Smooth muscle cell of the brain vasculature (primary cell): Measurements from ENCODE around the gene FIG4.
A peak's percentile ranks its signal among the peaks of the same experiment; 100 is the strongest.
"Not testable (repeated sequence)": the region's sequence is repeated elsewhere in the genome, so short reads cannot be mapped to it uniquely, and the experiment has no call there.

Experiments used
- DNase-seq: peaks from one replicate; pipeline ENCODE4 v3.0.0-alpha.2; 2012; ENCODE audit warnings: low read depth, low spot score

Gene FIG4

DNA sequence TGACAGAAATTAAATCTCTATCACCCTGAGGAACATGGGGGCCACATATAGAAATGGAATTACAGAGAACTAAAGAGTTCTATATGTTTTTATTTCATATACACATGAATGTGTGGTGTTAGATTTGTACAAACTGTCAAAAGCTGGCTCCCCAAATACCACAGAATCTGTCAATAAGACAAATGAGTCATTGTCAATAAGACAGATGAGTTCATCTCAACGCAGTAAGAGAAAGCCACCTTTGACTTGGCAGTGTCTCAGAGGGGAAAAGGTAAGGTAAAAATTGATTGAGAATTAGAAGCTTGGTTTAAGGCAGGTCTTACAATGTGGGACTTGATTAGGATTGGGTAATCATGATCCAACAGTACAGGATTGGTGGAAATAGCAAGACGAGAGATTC is 162.9 kb downstream of the FIG4 start:
- DNase-seq, result no peak

DNA sequence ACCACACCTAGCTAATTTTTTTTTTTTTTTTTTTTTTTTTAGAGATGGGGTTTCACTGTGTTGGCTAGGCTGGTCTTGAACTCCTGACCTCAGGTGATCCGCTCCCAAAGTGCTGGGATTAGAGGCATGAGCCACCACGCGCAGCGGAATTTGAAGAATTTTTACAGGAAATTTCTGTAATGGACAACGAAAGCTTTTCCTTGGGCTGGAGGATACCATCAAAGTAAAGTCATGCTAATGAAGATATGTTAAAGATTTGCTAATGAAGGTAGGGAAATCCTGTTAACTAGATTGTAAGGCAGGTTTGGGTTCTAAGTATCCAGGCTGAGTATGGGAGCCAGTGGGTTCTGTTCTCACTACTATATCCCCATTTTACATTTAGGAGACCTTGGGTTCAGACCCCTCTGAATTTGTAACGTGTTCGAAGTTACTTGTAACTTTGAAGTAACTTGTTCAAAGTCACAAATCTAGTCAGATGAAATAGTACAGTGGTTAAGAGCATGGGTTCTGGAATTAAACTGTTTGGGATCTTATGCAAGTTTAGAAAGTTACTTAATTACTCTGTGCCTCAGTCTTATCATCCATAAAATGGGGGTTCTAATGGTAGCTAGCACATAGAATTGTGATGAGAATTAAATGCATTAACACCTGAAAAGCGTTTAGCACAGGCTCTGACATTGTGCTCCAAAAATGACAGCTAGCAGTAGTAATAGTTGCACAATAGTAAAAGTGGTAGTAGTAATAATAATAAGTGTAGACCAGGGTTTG is 163.6 kb downstream of the FIG4 start:
- no peak for DNase-seq

DNA sequence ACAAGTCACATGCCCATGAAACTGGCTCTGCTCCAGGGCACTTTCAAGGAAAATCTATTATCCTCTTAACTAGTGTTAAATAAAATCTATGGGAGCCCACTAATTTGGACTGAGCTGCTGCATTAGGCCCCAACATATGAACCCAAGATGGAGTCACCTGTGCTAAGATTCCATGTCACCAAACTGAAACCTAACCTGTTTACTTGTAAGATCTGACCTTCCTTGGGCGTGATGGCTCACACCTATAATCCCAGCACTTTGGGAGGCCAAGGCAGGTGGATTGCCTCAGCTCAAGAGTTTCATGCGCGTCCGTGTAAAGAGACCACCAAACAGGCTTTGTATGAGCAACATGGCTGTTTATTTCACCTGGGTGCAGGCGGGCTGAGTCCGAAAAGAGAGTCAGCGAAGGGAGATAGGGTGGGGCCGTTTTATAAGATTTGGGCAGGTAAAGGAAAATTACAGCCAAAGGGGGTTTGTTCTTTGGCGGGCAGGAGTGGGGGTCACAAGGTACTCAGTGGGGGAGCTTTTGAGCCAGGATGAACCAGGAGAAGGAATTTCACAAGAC is 164.5 kb downstream of the FIG4 start:
- DNase-seq, result not testable (repeated sequence)

DNA sequence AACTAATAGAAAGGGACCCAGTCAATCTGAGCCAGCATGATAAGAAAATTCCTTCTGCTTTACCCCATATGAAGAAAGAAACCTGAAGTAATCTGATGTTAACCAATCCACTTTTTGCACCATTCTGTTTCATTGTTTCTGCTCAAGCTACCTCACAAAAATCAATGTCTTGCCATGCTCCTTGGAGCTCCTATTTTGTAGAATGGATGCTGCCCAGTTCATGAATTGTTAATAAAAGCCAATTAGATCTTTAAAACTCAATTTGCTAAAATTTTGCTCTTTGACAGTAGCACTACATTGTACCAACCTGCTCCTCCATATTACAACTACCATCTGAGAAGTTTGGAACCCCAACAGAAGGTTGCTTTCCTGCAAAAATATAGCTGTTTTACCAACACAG is 170.8 kb downstream of the FIG4 start:
- DNase-seq, result no peak

DNA sequence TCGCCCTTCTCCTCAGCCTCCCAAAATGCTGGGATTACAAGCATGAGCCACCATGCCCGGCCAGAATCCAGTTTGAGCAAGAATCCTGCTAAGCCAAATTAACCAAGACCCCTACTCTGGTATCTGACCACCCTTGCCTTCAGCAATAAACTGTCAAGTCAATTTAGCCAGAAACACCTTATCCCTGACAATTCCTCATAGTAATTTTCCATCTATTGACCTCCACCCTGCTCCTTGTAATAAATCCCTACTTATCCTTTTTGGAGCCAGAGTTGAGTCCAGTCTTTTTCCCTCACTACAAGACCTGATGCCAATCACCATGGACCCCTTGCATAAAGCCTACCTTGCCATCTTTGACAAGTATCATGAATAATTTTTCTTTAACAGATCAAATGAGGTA is 173.0 kb downstream of the FIG4 start:
- no peak for DNase-seq

DNA sequence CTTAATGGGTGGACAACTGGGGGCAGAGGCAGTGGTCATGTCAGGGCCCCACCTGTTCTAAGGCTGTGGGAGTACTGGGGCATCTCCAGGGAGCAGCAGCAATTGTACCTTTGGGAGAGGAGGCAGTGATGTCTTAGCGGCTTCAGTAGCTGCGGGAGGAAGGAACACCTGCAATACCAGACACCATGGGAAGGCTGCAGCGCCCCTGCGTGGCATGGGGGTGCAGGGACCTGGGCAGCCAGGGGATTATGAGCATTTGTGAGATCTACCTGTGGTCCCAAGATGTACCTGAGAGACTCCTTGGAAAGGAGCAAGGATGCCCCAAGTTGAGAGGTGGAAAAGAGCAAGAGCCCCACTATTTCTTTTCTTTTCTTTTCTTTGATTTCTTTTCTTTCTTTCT is 174.9 kb downstream of the FIG4 start:
- no peak for DNase-seq

DNA sequence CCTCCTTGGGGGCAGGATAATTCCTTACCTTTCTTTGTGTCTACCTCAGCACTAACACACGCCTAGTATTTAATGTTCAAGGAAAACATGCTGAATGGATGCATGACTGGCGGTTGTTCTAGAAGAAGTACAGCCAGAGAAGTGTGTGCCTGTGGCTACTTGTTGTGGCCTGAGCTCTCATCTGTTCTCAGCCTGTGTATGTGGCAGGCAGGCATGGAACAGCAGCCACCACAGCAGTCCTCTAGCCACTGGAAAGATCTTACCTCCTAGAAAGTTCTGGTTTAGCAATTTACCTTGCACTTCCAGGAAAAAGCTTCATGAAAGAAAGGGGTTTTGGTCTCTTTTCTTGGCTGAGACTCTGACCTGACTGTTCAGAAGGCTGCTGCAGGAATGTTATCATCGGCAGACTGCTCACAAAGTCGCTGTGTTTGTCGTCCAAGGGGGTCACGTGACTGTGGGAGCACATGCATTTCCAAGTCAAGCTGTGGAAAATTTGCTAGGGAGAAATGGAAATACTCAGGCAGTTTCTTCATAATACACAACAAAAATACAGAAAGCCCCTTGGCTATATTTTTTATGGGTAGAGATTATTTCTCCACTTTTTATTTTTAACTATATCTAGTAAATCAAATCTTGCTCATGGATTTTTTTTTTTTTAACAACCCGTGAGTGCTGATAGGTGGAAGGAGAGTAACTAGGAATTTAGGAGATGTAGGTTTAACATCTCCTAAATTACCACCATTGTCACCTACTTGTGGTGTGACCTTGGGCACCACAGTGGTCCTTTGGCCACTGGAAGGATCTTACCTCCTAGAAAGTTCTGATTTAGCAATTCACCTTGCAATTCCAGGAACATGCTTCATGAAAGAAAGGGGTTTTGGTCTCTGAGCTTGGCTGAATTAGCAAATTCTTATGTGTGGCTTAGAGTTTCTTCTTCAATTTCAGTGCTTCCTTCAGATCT is 176.2 kb downstream of the FIG4 start:
- no peak for DNase-seq

DNA sequence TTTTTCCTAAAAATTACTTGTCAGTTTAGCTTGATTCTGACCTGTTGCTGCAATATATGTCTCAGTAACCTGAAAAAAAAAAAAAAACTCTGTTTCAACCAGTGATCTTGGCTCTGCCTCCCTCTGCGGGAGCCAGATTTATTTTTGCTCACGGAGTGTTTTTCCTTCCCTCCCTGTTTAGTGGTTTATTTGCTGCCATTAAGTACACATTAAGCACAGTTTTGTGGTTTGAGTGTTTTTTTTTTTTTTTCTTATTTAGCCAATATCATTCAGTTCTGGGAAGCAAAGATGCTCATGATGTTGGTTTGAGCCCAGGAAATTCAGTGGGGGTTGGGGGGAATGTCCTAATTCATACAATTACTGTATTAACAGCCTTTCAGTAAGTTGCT is 176.9 kb downstream of the FIG4 start:
- DNase-seq, result peak; percentile 2

DNA sequence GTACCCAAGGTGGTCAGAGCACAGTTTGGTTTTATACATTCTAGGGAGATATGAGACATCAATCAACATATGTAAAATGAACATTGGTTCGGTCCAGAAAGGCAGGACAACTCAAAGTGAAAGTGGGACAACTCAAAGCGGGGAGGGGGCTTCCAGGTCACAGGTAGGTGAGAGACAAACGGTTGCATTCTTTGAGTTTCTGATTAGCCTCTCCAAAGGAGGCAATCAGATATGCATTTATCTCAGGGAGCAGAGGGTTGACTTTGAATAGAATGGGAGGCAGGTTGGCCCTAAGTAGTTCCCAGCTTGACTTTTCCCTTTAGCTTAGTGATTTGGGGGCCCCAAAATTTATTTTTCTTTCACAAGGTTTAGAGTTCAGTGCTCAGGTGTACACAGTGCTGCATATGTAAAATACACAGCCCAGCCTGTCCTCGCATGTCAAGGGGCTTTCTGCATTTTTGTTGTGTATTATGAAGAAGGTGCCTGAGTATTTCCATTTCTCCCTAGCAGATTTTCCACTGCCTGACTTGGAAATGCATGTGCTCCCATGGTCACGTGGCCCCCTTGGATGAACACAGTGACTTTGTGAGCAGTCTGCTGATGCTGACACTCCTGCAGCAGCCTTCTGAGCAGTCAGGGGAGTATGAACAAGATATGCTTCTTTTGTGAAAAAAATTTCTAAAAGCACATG is 178.4 kb downstream of the FIG4 start:
- not testable (repeated sequence) for DNase-seq

DNA sequence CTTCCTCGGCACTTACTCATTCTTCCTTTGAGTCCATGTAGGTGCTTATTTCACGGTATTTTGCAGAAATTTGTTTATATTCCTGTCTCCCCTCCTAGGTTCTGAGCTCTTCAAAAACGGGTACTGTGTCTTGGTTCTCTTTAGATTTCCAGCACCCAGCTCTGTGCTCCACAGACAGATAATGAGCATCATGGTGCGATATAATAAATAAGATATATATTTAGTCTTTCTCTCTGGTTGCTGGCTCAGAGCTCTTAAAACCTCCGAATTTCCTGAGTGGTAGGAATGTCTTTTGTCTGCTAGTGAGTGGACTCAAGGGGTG is 179.0 kb downstream of the FIG4 start:
- no peak for DNase-seq

DNA sequence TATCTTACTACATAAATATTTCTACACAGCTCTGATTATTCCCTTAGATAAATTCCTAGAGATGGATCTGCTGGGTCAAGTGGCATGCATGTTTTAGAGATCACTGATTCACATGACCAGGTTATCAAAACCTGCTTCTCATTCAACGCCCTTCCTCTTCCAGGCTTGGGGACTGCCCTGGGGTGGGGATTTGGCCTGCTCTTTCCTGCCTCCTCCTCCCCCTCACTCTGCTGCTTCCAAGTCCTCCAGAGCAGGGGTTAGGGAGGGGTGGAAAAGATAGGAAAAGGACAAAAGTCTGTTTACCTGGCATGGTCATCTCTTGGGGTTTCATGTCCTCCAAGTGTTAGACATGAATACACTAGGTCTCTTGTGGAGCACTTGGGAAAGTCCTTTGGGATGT is 181.5 kb downstream of the FIG4 start:
- no peak for DNase-seq

DNA sequence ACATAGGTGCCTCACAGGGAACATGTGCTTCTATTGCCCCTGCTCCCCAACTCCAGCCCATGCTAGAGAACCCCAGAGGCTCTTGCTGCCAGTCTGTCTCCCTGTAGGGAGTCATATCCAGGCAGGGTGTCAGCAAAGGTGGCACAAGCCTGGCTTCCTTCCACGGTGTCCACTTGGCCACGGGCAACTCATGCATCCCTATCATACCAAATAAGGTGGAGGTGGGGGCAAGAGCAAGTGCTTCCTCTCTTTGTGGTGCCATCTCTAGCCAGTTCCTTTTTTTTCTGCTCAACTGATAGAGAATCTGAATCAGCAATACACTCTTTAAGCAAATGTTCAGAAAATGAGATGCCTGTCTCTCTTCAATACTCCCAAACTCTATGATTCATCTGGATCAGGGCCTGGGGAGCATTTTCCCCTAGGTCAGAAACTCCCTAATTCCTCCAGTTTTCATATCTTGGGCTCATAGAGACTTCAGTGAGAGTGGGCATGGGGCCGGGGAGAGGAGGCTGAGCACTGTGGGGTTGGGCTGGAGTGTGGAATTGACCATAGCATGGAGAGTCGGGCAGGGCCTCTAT is 182.0 kb downstream of the FIG4 start:
- no peak for DNase-seq

DNA sequence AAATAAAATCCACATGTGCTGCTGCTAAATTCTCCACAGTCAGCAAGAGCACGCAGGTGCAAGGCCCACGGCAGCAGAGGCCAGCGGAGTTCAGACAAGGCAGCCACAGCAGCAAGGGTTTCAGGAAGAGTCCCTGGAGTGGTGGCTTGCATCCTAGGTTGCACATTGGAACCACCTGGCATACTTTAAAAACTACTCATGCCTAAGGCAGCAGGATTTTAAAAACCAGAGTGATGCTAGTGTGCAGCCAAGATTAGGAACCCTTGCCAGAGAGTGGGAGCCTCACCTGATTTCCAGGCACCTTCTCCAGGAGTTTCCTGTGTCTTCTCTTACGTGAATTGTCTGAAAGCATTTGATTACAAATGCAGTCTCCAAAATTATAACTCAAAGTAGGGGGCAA is 183.0 kb downstream of the FIG4 start:
- no peak for DNase-seq

DNA sequence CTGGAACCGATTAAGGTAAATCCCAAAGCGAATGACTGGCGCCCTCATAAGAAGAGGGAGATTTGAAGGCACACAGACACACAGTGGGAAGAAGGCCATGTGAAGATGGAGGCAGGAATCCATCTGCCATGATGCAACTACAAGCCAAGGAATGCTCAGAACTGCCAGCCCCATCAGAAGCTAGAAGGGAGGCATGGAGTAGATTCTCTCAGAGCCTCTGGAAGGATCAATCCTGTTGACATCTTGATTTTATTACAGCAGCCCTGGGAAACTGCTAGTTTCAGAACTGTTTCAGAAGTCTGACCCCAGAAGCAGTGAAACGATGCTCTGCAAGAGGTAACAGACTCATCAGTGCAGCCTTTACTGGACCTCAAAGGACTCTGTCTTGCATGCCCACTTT is 183.5 kb downstream of the FIG4 start:
- DNase-seq, result no peak
